GM20000 (cell line): Measurements from ENCODE around the gene ITPR2.
"Not testable (repeated sequence)": the region's sequence is repeated elsewhere in the genome, so short reads cannot be mapped to it uniquely, and the experiment has no call there.

ENCODE experiments used
- DNase-seq: peaks from one replicate; pipeline ENCODE4 v3.0.0; 2012; ENCODE audit warnings: low spot score
- CTCF ChIP-seq: IDR thresholded peaks from 2 replicates; pipeline ENCODE4 v1.5.1; 2012; ENCODE audit warnings: mild to moderate bottlenecking, control low read depth; ENCODE audit errors: extremely low read depth, missing control alignments

ITPR2 gene

DNA sequence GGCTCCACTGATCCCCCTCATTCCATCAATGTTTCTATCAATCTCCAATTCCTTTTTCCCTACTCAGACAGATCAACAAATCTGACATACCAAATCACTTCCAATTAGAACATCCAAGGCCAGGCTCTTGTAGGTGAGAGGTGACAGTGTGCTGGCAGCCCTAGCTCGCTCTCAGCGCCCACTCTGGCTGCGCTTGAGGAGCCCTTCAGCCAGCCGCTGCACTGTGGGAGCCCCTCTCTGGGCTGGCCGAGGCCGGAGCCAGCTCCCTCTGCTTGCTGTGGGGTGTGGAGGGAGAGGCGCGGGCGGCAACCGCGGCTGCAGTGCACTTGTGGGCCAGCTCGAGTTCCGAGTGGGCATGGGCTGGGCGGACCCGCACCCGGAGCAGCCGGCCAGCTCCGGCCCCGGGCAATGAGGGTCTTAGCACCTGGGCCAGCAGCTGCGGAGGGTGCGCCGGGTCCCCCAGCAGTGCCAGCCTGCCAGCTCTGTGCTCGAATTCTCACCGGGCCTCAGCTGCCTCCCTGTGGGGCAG lies 6.0 kb upstream of the ITPR2 start:
- no peak for DNase-seq
- TF ChIP-seq CTCF: no peak

DNA sequence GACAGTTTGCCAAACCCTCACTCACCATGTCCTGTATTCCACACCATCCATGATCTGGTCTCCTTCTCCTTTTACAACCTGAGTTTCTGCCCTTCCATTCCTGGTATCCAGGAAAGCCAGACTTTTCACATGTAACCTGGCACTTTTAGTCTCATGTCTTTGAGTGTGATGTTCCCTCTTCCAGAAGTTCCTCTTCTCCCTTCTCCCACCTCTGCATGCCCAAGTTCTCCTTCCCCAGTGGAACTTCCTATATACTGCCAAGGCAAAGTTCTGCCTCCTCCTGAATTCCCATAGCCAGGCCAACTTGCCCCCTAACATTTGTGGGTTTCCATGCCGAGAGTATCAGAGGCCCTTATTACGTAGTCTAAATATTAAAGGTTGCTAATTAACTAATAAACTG lies 3.2 kb upstream of the ITPR2 start:
- DNase-seq: no peak
- TF ChIP-seq CTCF: no peak

- not testable (repeated sequence) for DNase-seq
These were observed 1.6 kb upstream of the ITPR2 start for GRCh38 chr12:26834503-26835060.

DNA sequence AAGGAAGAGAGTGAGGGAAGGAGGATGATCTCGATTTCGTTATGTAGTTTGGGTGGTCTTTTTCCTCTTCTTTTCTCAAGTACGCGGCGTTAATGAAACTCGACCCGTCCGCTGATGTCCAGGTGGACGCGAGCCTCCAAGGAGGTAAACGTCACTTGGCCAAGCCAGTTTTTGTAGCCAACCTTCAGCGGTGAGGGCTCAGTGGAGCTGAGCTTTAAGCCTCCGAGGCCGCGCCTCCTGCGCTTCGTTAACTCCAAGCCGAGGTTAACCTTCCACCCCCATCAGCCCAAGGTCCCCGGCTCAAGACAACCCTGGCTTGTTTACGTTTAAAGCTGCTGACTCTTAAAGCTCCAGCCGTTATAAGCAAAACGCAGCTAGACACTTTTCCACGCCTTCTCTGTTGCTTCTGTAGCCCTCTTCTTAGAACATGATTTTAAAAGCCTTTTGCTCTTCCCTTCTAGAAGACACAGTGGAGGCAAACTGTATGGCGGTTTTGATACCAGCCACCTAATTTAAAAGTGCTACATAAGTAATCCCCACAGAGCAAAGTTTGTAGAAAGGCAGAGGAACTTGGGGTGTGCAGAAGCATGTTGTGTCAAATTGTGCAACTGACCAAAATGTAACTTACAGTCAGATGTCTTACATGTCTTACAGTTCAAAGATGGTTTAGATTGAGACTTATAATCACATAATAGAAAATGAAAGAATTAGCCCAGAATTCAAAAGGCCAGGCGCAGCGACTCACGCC lies 923 bp upstream of the ITPR2 start:
- DNase-seq: peak; percentile 77
- no peak for TF ChIP-seq CTCF

DNA sequence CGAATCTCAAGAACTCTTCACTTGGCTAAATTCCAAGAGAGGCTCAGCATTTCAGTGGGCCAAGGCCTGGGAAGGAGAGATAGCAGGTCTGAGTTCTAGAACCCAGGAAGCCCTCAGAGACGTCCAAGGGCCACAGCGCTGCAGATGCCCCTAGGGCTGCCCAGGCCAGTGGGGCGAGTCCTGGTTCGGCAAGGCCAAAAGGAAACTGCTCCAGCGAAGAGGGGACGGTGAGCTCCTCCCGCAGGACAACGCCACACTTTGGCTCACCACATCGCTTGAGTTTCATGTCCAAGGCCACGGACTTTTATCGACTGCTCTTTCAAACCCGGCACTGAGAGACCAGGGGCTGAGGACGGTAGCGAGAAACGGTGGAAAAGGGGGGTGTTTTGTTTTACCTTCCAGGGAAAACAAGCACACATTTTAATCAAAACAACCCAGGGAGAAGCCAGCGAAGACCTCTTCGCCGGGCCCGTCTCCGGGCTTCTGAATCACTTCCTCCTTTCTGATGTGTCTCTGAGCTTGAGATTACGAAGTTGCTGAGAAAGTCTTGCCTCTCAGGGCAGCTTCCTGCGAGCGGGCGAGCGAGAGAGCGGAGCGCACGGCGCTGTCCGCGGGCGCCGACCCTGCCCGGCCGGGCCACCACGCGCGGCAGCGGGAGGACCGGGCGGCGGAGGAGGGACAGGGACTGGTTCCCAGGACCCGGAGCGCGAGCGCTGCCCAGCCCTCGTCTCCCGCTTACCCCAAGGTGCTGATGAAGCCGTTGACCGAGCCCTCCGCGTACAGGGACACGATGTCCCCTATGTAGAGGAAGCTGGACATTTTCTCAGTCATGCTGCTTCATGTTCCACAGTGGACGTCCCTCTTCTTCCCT lies 808 bp downstream of the ITPR2 start:
- no peak for TF ChIP-seq CTCF
- peak; percentile 85 for DNase-seq

- TF ChIP-seq CTCF: no peak
- no peak for DNase-seq
These were observed 2.0 kb downstream of the ITPR2 start for GRCh38 chr12:26830783-26831551.

GRCh38 chr12:26830363-26830762 lies 2.6 kb downstream of the ITPR2 start:
- TF ChIP-seq CTCF: no peak
- DNase-seq: no peak
